T-cell (primary cell): Measurements from ENCODE around the gene SLC38A1. TPM values are rescaled to one million over a fixed set of nuclear protein-coding genes. Genes with fewer than 3 reads are reported as not detected.

Experiments used
- ATAC-seq, 4 experiments: fragments of 200-7000 bp in 3 of 4; fragments of 150-1000 bp in 1 of 4; cut with Tn5 transposase; replicated peaks in 1 of 4; 1 replicate in 3 of 4; 2 replicates in 1 of 4; pipeline ENCODE4 v1.10.0; 2021; ENCODE audit warnings: moderate library complexity in 3 of 4, mild to moderate bottlenecking in 2 of 4, moderate number of reproducible peaks in 1 of 4
- CTCF ChIA-PET, 2 donors: fragments of 300-600 bp; sonication (Branson Sonifier 250); formaldehyde crosslinking; loops; one replicate each; lab custom pipeline; 2022; ENCODE audit warnings: antibody characterized with exemption in 2 of 2; lab: Charles Lee
- POLR2A ChIA-PET, 2 donors: fragments of 300-600 bp; sonication (Branson Sonifier 250); formaldehyde crosslinking; loops; one replicate each; lab custom pipeline; 2022; ENCODE audit warnings: antibody characterized with exemption in 2 of 2; lab: Charles Lee
- DNase-seq, 35 experiments: peaks; one replicate each; pipeline versions ENCODE4 v3.0.0 to v3.0.0-alpha.2; 2013 to 2023
- H3K27ac ChIP-seq: one replicate; pipeline ENCODE4 v1.5.1; 2013; ENCODE audit warnings: low read length
- H3K27me3 ChIP-seq, 2 experiments: replicated peaks in 1 of 2; 1 replicate in 1 of 2; 2 replicates in 1 of 2; pipeline versions ENCODE4 v1.6.1 to v1.7.0; 2013; ENCODE audit warnings: low read length in 1 of 2, mixed read lengths in 1 of 2; ENCODE audit not compliant: control insufficient read depth in 2 of 2, insufficient read depth in 2 of 2; ENCODE audit errors: extremely low read depth in 1 of 2
- H3K36me3 ChIP-seq, 2 donors: 1 replicate in 1 of 2; 2 replicates in 1 of 2; pipeline versions ENCODE4 v1.6.1 to v1.7.0; 2013; ENCODE audit warnings: low read length in 1 of 2; ENCODE audit not compliant: control insufficient read depth in 2 of 2, insufficient read depth in 1 of 2; ENCODE audit errors: extremely low read depth in 1 of 2
- H3K4me1 ChIP-seq, 2 experiments: 1 replicate in 1 of 2; 2 replicates in 1 of 2; pipeline versions ENCODE4 v1.6.1 to v1.7.0; 2013; ENCODE audit warnings: low read length in 2 of 2, mixed read lengths in 1 of 2; ENCODE audit not compliant: insufficient read depth in 2 of 2, control insufficient read depth in 1 of 2; ENCODE audit errors: extremely low read depth in 1 of 2
- H3K4me3 ChIP-seq, 2 donors: 1 replicate in 1 of 2; 2 replicates in 1 of 2; pipeline versions ENCODE4 v1.5.1 to v1.7.0; 2013; ENCODE audit warnings: mild to moderate bottlenecking in 2 of 2, low read length in 1 of 2, moderate library complexity in 1 of 2; ENCODE audit not compliant: control insufficient read depth in 1 of 2; ENCODE audit errors: extremely low read depth in 1 of 2
- H3K9me3 ChIP-seq: 2 replicates; pipeline ENCODE4 v1.7.0; 2013
- H3K27ac Mint-ChIP-seq, 2 donors: one replicate each; pipeline ENCODE4 v1.8.0; 2020 to 2021; ENCODE audit warnings: mild to moderate bottlenecking in 2 of 2, mixed read lengths in 2 of 2
- H3K27me3 Mint-ChIP-seq, 2 donors: one replicate each; pipeline ENCODE4 v1.8.0; 2021 to 2022; ENCODE audit warnings: mixed read lengths in 2 of 2
- H3K36me3 Mint-ChIP-seq: one replicate; pipeline ENCODE4 v1.8.0; 2021; ENCODE audit warnings: mixed read lengths
- H3K4me1 Mint-ChIP-seq, 3 donors: one replicate each; pipeline ENCODE4 v1.8.0; 2020 to 2022; ENCODE audit warnings: mixed read lengths in 3 of 3, mild to moderate bottlenecking in 1 of 3
- H3K4me3 Mint-ChIP-seq, 3 donors: one replicate each; pipeline ENCODE4 v1.8.0; 2020 to 2022; ENCODE audit warnings: mild to moderate bottlenecking in 3 of 3, mixed read lengths in 3 of 3, moderate library complexity in 3 of 3
- H3K9me3 Mint-ChIP-seq, 3 donors: one replicate each; pipeline ENCODE4 v1.8.0; 2020 to 2022; ENCODE audit warnings: mixed read lengths in 3 of 3
- WGBS: methylation state at CpG from one replicate; pipeline ENCODE4 v1.1.5; 2013; ENCODE audit warnings: missing lambda C conversion rate; ENCODE audit not compliant: insufficient coverage; 5-methylcytosine and 5-hydroxymethylcytosine counted together
- total RNA-seq, 35 experiments: library from RNA in 6 of 35; stranded (reverse) in 6 of 35; fragments of 120-200 nt in 1 of 35; gene quantifications; one replicate each; pipeline versions ENCODE4 v1.2.1 to v1.2.4 and lab custom pipeline; 2013 to 2026

Gene SLC38A1
- total RNA-seq, 5 donors from 2014 or later (not counting 1 experiment from before 2014, with no cell fraction given): 273 to 321 (median 286) TPM

DNA sequence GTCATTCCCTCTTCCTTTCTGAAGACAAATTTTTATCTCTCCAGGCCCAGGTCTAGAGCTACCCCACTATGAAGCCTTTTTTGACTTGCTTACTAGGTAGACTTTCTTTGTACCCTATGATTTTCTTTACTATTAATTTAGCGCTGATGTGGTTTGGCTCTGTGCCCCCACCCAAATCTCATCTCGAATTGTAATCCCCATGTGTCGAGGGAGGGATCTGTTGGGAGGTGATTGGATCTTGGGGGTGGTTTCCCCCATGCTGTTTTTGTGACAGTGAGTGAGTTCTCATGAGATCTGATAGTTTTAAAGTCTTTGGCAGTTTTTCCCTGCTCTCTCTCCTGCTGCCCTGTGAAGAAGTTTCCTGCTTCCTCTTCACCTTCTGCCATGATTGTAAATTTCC, 118.1 kb downstream of the SLC38A1 start:
- Mint-ChIP-seq H3K27ac (no peak overlapping the region), H3K27me3 (peaks cover 8 to 16% of the 10 kb centered on the region in 2 donors), H3K36me3 (no peaks in the 10 kb centered on the region), H3K4me1 (peaks cover 0 to 4% (median 0%) of the 10 kb centered on the region in 3 donors), H3K9me3 (no peaks in the 10 kb centered on the region), H3K4me3 (no peak overlapping the region)
- Histone ChIP-seq H3K27me3 (peaks cover 0 to 8% of the 10 kb centered on the region in 2 experiments), H3K9me3 (no peaks in the 10 kb centered on the region), H3K4me3 (no peak overlapping the region), H3K4me1 (peaks cover 0 to 4% of the 10 kb centered on the region in 2 experiments), H3K27ac (no peak overlapping the region), H3K36me3 (no peaks in the 10 kb centered on the region)
- POLR2A ChIA-PET: no interaction called here
- no CpG with 5 or more reads among the region's 3 CpGs for WGBS
- DNase-seq (no peak), ATAC-seq (no peak)
- CTCF ChIA-PET: no interaction called here

DNA sequence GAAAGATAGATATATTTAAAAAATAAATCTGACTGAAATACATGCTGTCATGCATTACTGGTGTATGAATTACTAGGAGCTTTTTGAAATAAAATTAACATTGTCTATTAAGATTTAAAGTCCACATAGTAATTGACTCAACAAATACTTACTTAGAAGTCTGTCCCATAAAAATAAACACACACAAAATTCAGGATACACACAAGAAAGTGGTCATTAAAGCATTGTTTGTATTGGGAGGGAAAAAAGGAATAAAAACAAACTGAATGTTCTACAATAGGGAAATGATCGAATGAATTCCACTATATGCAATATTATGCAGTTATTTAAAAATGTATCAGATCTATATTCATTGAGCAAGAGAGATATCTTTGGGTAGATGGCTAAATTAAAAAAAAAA, 118.9 kb downstream of the SLC38A1 start:
- ChIA-PET POLR2A (interaction anchor here (0.6 kb wide), 3 partner anchors 27 to 179 kb away, joined by 3 read pairs; no protein-coding TSS in a partner anchor), CTCF (interaction anchor here (0.5 to 0.9 kb wide), 5 partner anchors 16 to 1503 kb away, joined by 3 to 4 read pairs (median 3); no protein-coding TSS in a partner anchor)
- ATAC-seq: no peak
- H3K27me3 ChIP-seq: peaks cover 0 to 8% of the 10 kb centered on the region in 2 experiments
- no peaks in the 10 kb centered on the region for H3K36me3 ChIP-seq
- no peaks in the 10 kb centered on the region for H3K9me3 Mint-ChIP-seq
- no peak for DNase-seq
- no peak overlapping the region for H3K4me3 ChIP-seq
- H3K4me1 ChIP-seq: peaks cover 0 to 4% of the 10 kb centered on the region in 2 experiments
- H3K27ac Mint-ChIP-seq: no peak overlapping the region
- no CpG with 5 or more reads among the region's 1 CpG for WGBS
- H3K36me3 Mint-ChIP-seq: no peaks in the 10 kb centered on the region
- H3K4me1 Mint-ChIP-seq: peaks cover 0 to 4% (median 0%) of the 10 kb centered on the region in 3 donors
- no peak overlapping the region for H3K27ac ChIP-seq
- no peak overlapping the region for H3K4me3 Mint-ChIP-seq
- no peaks in the 10 kb centered on the region for H3K9me3 ChIP-seq
- H3K27me3 Mint-ChIP-seq: peaks cover 8 to 16% of the 10 kb centered on the region in 2 donors

DNA sequence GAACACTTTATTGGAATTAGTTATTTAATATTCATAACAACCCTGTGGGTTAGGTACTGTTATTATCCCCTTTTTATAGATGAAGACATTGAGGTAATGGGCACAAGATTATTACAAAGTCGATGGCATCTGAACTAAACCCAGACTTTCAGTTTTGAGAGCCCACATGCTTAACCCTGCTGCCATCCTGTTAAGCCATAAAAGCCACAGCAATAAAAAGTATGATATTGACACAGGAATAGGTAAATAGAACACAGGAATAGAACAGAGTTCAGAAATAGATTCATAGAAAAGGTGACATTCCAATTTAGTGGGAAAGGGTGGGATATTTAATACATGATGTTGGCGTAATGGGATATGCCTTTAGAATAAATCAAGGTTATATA, 119.8 kb downstream of the SLC38A1 start:
- Mint-ChIP-seq H3K36me3 (no peaks in the 10 kb centered on the region), H3K9me3 (no peaks in the 10 kb centered on the region), H3K27ac (no peak overlapping the region), H3K4me1 (peaks cover 0 to 4% (median 0%) of the 10 kb centered on the region in 3 donors), H3K4me3 (no peak overlapping the region), H3K27me3 (peaks cover 8 to 16% of the 10 kb centered on the region in 2 donors)
- ATAC-seq (no peak), DNase-seq (no peak)
- Histone ChIP-seq H3K4me3 (no peak overlapping the region), H3K9me3 (no peaks in the 10 kb centered on the region), H3K27ac (no peak overlapping the region), H3K27me3 (peaks cover 0 to 8% of the 10 kb centered on the region in 2 experiments), H3K4me1 (peaks cover 0 to 4% of the 10 kb centered on the region in 2 experiments), H3K36me3 (no peaks in the 10 kb centered on the region)
- ChIA-PET POLR2A (interaction anchor here in 1 of 2 donors (0.6 kb wide), 2 partner anchors 28 to 180 kb away, joined by 3 read pairs; no protein-coding TSS in a partner anchor), CTCF (interaction anchor here (0.6 to 0.9 kb wide), 3 partner anchors 32 to 513 kb away, joined by 3 read pairs; no protein-coding TSS in a partner anchor)
- no CpG with 5 or more reads among the region's 2 CpGs for WGBS

DNA sequence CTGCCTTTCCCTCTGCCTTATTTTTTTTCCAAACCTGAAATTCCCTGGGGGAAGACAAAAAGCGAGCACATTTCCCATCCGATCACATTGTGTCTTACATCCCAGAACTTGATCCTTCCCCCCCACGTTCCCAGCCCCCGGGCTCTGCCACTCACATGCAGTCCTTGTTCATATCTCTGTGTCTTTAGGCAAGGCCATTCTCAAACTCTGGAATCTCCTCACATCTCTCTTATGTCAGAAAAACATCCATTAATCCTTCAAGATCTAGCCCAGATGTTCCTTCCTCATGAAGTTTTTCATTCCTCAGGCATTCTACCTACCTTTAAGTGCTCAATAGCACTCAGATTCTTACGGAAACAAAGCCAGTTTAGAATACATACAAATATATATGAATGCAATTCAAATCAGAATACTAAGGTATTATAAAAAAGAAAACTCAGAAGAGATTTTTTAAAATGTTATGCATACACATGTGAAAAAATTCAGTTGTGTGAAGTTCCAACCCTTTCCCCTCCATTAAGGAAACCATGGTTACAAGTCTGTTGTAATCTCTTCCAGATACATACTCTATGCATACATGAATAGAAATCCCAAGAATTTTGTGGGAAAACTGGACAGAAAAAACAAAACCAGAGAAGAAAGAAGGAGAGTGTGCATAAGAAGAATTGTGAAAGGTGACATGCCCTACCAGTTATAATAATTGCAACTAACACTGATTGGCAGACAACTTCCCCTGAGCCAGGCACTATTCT, 120.3 kb downstream of the SLC38A1 start:
- DNase-seq (no peak), ATAC-seq (no peak)
- Mint-ChIP-seq H3K9me3 (no peaks in the 10 kb centered on the region), H3K36me3 (no peaks in the 10 kb centered on the region), H3K4me3 (no peak overlapping the region), H3K27me3 (peaks cover 8 to 16% of the 10 kb centered on the region in 2 donors), H3K4me1 (peaks cover 0 to 4% (median 0%) of the 10 kb centered on the region in 3 donors), H3K27ac (no peak overlapping the region)
- 93% methylated on average over 4 of the region's 5 CpGs for WGBS
- Histone ChIP-seq H3K4me1 (peaks cover 0 to 2% of the 10 kb centered on the region in 2 experiments), H3K4me3 (no peak overlapping the region), H3K36me3 (no peaks in the 10 kb centered on the region), H3K27ac (no peak overlapping the region), H3K9me3 (no peaks in the 10 kb centered on the region), H3K27me3 (peaks cover 0 to 9% of the 10 kb centered on the region in 2 experiments)
- POLR2A ChIA-PET: no interaction called here
- CTCF ChIA-PET: interaction anchor here (0.6 to 0.9 kb wide), 2 partner anchors 32 to 160 kb away, joined by 3 read pairs; no protein-coding TSS in a partner anchor

DNA sequence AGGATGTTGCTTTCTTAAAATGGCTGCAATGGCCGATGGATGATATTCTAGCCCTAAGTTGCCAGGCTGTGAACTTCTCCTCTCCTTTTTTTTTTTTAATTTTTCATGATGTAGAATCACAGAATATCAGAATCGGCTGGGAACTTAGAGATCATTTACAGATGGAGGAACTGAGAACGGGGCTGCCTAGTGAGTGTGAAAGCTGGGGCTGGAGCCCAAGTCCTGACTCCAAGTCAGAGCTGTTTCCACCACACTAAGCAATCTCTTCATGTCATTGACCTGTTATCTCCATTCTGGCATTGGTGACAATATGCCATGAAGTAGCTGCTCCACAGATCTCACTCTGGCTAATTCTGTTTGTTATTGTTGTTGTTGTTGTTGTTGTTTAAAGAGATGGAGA, 121.7 kb downstream of the SLC38A1 start:
- H3K4me3 ChIP-seq: no peak overlapping the region
- ChIA-PET POLR2A (interaction anchor here in 1 of 2 donors (0.7 kb wide), 1 partner anchor 174 kb away, joined by 3 read pairs; no protein-coding TSS in a partner anchor), CTCF (interaction anchor here in 1 of 2 donors (0.6 kb wide), 2 partner anchors 89 to 536 kb away, joined by 3 read pairs; no protein-coding TSS in a partner anchor)
- H3K36me3 ChIP-seq: no peaks in the 10 kb centered on the region
- Mint-ChIP-seq H3K9me3 (no peaks in the 10 kb centered on the region), H3K4me1 (no peaks in the 10 kb centered on the region), H3K36me3 (no peaks in the 10 kb centered on the region), H3K27ac (peak overlapping the region in 1 of 2 donors; percentile 38), H3K4me3 (no peak overlapping the region), H3K27me3 (peaks cover 14 to 17% of the 10 kb centered on the region in 2 donors)
- H3K27me3 ChIP-seq: peaks cover 0 to 18% of the 10 kb centered on the region in 2 experiments
- 100% methylated on average over 1 of the region's 3 CpGs for WGBS
- H3K4me1 ChIP-seq: no peaks in the 10 kb centered on the region
- DNase-seq (no peak), ATAC-seq (no peak)
- H3K9me3 ChIP-seq: no peaks in the 10 kb centered on the region
- no peak overlapping the region for H3K27ac ChIP-seq

DNA sequence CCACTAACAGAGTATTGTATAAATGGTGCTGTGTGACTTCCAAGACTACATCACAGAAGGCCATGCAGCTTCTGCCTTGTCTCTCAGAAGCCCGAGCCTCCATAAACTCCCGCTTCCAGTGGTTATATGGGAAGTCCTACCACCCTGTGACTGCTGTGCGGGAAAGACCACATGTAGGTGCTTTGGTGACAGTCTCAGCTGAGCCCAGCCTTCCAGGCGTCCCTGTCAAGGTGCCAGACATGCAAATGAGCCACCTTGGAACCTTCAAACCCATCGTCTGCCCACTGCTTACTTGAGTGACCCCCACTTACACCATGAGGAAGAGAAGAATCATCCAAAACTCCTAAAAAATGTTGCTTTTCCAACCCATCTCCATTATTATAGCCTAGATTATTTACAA, 123.0 kb downstream of the SLC38A1 start:
- no peaks in the 10 kb centered on the region for H3K4me1 ChIP-seq
- H3K27me3 ChIP-seq: peaks cover 0 to 18% of the 10 kb centered on the region in 2 experiments
- ChIA-PET POLR2A (no interaction called here), CTCF (no interaction called here)
- H3K27ac Mint-ChIP-seq: no peak overlapping the region
- H3K9me3 Mint-ChIP-seq: no peaks in the 10 kb centered on the region
- H3K27ac ChIP-seq: no peak overlapping the region
- 93% methylated on average over 3 of the region's 5 CpGs for WGBS
- H3K4me3 ChIP-seq: no peak overlapping the region
- no peaks in the 10 kb centered on the region for H3K36me3 Mint-ChIP-seq
- no peaks in the 10 kb centered on the region for H3K9me3 ChIP-seq
- H3K4me3 Mint-ChIP-seq: no peak overlapping the region
- ATAC-seq (no peak), DNase-seq (no peak)
- H3K36me3 ChIP-seq: no peaks in the 10 kb centered on the region
- no peaks in the 10 kb centered on the region for H3K4me1 Mint-ChIP-seq
- H3K27me3 Mint-ChIP-seq: peaks cover 18 to 21% of the 10 kb centered on the region in 2 donors
